CD4-positive, CD25-positive, alpha-beta regulatory T cell (primary cell): ENCODE data around the gene TRIM9. TPM values are rescaled to one million over a fixed set of nuclear protein-coding genes. Genes with fewer than 3 reads are reported as not detected.

Experiments
- ATAC-seq, 2 donors: fragments of 150-1000 bp; cut with Tn5 transposase; one replicate each; pipeline ENCODE4 v1.10.0; 2021; ENCODE audit warnings: low read depth in 2 of 2, moderate number of reproducible peaks in 2 of 2, moderate library complexity in 1 of 2
- DNase-seq, 3 donors: peaks; one replicate each; pipeline versions ENCODE4 v3.0.0 to v3.0.0-alpha.2; 2012 to 2022; ENCODE audit warnings: mixed read lengths in 1 of 3
- H3K27ac ChIP-seq: one replicate; pipeline ENCODE4 v1.7.0; 2013; ENCODE audit warnings: mild to moderate bottlenecking, low read length; ENCODE audit not compliant: insufficient read depth, poor library complexity, severe bottlenecking
- H3K27me3 ChIP-seq: one replicate; pipeline ENCODE4 v1.7.0; 2013; ENCODE audit warnings: low read length; ENCODE audit not compliant: control insufficient read depth, insufficient read depth
- H3K36me3 ChIP-seq: one replicate; pipeline ENCODE4 v1.7.0; 2013; ENCODE audit warnings: mild to moderate bottlenecking, low read length, moderate library complexity; ENCODE audit not compliant: control insufficient read depth, insufficient read depth
- H3K4me1 ChIP-seq: 2 replicates; pipeline ENCODE4 v1.7.0; 2013; ENCODE audit warnings: mild to moderate bottlenecking, low read length; ENCODE audit not compliant: insufficient read depth, control insufficient read depth, poor library complexity, severe bottlenecking
- H3K4me3 ChIP-seq: one replicate; pipeline ENCODE4 v1.7.0; 2013; ENCODE audit warnings: low read depth, mild to moderate bottlenecking, low read length, moderate library complexity
- H3K9me3 ChIP-seq, 2 experiments: 1 replicate in 1 of 2; 2 replicates in 1 of 2; pipeline ENCODE4 v1.7.0; 2013; ENCODE audit warnings: low read length in 2 of 2, mild to moderate bottlenecking in 1 of 2, moderate library complexity in 1 of 2; ENCODE audit not compliant: control insufficient read depth in 2 of 2
- H3K27ac Mint-ChIP-seq, 3 donors: one replicate each; pipeline ENCODE4 v1.8.0; 2020 to 2022; ENCODE audit warnings: mild to moderate bottlenecking in 3 of 3, mixed read lengths in 3 of 3, moderate library complexity in 2 of 3
- H3K27me3 Mint-ChIP-seq: one replicate; pipeline ENCODE4 v1.8.0; 2022; ENCODE audit warnings: mild to moderate bottlenecking, mixed read lengths
- H3K36me3 Mint-ChIP-seq: one replicate; pipeline ENCODE4 v1.8.0; 2020; ENCODE audit warnings: mixed read lengths
- H3K4me1 Mint-ChIP-seq, 4 donors: one replicate each; pipeline ENCODE4 v1.8.0; 2020 to 2022; ENCODE audit warnings: mixed read lengths in 4 of 4, mild to moderate bottlenecking in 1 of 4
- H3K4me3 Mint-ChIP-seq, 4 donors: one replicate each; pipeline ENCODE4 v1.8.0; 2020 to 2022; ENCODE audit warnings: mild to moderate bottlenecking in 4 of 4, mixed read lengths in 4 of 4, moderate library complexity in 3 of 4
- H3K9me3 Mint-ChIP-seq, 7 donors: one replicate each; pipeline ENCODE4 v1.8.0; 2020 to 2022; ENCODE audit warnings: mixed read lengths in 7 of 7, mild to moderate bottlenecking in 3 of 7, moderate library complexity in 2 of 7
- polyA plus RNA-seq, 4 donors: library from polyadenylated mRNA; unstranded; fragments of 300-500 nt; fragmentation: Illumina TruSeq; gene quantifications; one replicate each; pipeline ENCODE4 v1.2.3, GENCODE V29; 2021
- total RNA-seq: library from RNA; stranded (reverse); gene quantifications from one replicate; pipeline ENCODE4 v1.2.3, GENCODE V29; 2022

Gene TRIM9
- total and polyA plus RNA-seq, 5 donors from 2014 or later, result 0.11 to 0.52 (median 0.15) TPM; not detected in 1

GRCh38 chr14:50928002-50928635, 166.8 kb downstream of the TRIM9 start:
- H3K4me3 Mint-ChIP-seq, result no peak overlapping the region

GRCh38 chr14:50926851-50927386, 168.0 kb downstream of the TRIM9 start:
- no peaks in the 10 kb centered on the region for H3K36me3 Mint-ChIP-seq
- ATAC-seq, result no peak
- no peak for DNase-seq
- no peaks in the 10 kb centered on the region for H3K9me3 Mint-ChIP-seq
- Histone ChIP-seq H3K9me3 (no peaks in the 10 kb centered on the region), H3K27ac (no peak overlapping the region), H3K27me3 (peaks cover 10% of the 10 kb centered on the region), H3K4me3 (no peak overlapping the region), H3K36me3 (no peaks in the 10 kb centered on the region), H3K4me1 (no peaks in the 10 kb centered on the region)
- peak overlapping the region in 1 of 3 donors; percentile 26 for H3K27ac Mint-ChIP-seq
- H3K4me3 Mint-ChIP-seq, result no peak overlapping the region
- H3K4me1 Mint-ChIP-seq, result no peaks in the 10 kb centered on the region
- peaks cover 18% of the 10 kb centered on the region for H3K27me3 Mint-ChIP-seq

More at GRCh38 chr14:50928002-50928635, 166.8 kb downstream of the TRIM9 start:
- no peaks in the 10 kb centered on the region for H3K36me3 Mint-ChIP-seq
- H3K4me1 Mint-ChIP-seq, result no peaks in the 10 kb centered on the region
- DNase-seq (no peak), ATAC-seq (no peak)
- H3K9me3 Mint-ChIP-seq, result no peaks in the 10 kb centered on the region
- Histone ChIP-seq H3K27ac (no peak overlapping the region), H3K4me1 (no peaks in the 10 kb centered on the region), H3K27me3 (peaks cover 10% of the 10 kb centered on the region), H3K9me3 (no peaks in the 10 kb centered on the region), H3K36me3 (no peaks in the 10 kb centered on the region), H3K4me3 (no peak overlapping the region)
- H3K27ac Mint-ChIP-seq, result no peak overlapping the region
- peaks cover 18% of the 10 kb centered on the region for H3K27me3 Mint-ChIP-seq

Other genes starting within 250 kb of the TRIM9 start
- 0.64 TPM for gene ABHD12B, start 223.1 kb downstream of the TRIM9 start, total RNA-seq
- not detected for gene ABHD12B, start 223.1 kb downstream of the TRIM9 start, polyA plus RNA-seq
- gene PYGL, start 150.6 kb downstream of the TRIM9 start, total RNA-seq, result 1.3 TPM
- gene PYGL, start 150.6 kb downstream of the TRIM9 start, polyA plus RNA-seq, result under 1 TPM in 1 of 4 donors, not detected in 3; 0.15 TPM
- gene TMX1, start 145.1 kb upstream of the TRIM9 start, total RNA-seq, result 19.5 TPM
- gene TMX1, start 145.1 kb upstream of the TRIM9 start, polyA plus RNA-seq, result 10 to 100 TPM; 39.5 to 40.6 (median 40.2) TPM